ENCODE data around the gene SCN1B. TPM values are rescaled to one million over a fixed set of nuclear protein-coding genes. Genes with fewer than 3 reads are reported as not detected.

Gene SCN1B
- total RNA-seq, 4 donors from 2014 or later: 194 to 469 (median 289) TPM

DNA sequence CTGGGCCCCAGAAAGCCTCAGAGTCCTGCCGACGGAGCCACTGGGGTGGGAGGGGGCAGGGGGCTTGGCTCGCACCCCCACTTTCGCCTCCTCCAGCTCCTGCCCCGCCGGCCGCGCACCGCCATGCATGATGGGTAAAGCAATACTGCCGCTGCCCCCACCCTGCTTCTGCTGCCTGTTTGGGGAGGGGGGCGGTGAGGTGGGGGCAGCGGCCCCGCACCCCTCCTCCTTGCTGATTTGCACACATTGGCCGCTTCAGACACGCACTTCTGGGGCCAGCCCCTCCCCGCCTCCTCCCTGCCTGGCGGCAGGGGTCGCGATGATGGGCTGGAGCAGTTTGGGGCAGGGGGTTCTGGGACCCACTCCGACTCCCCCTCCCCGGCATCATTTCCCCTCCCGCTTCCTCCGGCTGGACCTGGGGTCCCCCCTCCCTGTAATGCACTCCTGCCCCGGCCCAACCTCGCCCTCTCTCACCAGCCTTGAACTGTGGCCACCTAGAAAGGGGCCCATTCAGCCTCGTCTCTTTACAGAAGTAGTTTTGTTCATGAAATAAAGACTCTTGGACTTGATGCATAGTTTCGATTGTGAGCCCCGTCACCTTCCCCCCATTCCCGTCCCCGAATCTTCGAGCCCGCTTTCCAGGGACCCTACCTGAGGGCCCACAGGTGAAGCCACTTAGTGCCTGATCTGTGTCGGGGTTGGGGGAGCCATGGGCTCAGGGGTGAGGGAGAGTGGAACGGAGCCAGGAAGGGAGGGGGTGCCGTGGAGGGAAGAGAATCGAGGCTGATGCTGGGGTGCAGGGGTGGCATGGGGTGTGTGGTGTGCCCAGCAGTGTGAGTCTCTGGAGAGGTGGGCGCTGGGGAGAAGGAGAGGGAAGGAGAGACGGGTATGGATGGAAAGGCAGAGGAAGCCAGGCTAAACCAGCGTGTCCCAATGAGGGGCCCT is 9.9 kb downstream of the SCN1B start:
- Histone ChIP-seq H3K4me3 (peak overlapping the region; percentile 9 to 24 (median 10)), H3K9me3 (no peaks in the 10 kb centered on the region), H3K36me3 (peaks cover 0 to 11% of the 10 kb centered on the region in 2 donors), H3K4me1 (peaks cover 64 to 78% of the 10 kb centered on the region in 2 donors), H3K27ac (peak overlapping the region; percentile 97 to 98 (median 98)), H3K27me3 (no peaks in the 10 kb centered on the region)
- in situ Hi-C loops (cut with MboI; ENCODE audit: low sequenced_read_pairs in 4 of 4) (loop anchor here in 1 of 4 donors (10.0 kb wide), 1 partner anchor 55 kb away; no protein-coding TSS in a partner anchor), intact Hi-C loops (cut with DNase I; ENCODE audit: low total_unique reads) (loop anchor here (5.0 kb wide), 1 partner anchor 717 kb away; the partner anchor contains the start of genes HSPB6 and PROSER3)
- ATAC-seq (no peak), DNase-seq (no peak)
- TF ChIP-seq, protein P1, sequence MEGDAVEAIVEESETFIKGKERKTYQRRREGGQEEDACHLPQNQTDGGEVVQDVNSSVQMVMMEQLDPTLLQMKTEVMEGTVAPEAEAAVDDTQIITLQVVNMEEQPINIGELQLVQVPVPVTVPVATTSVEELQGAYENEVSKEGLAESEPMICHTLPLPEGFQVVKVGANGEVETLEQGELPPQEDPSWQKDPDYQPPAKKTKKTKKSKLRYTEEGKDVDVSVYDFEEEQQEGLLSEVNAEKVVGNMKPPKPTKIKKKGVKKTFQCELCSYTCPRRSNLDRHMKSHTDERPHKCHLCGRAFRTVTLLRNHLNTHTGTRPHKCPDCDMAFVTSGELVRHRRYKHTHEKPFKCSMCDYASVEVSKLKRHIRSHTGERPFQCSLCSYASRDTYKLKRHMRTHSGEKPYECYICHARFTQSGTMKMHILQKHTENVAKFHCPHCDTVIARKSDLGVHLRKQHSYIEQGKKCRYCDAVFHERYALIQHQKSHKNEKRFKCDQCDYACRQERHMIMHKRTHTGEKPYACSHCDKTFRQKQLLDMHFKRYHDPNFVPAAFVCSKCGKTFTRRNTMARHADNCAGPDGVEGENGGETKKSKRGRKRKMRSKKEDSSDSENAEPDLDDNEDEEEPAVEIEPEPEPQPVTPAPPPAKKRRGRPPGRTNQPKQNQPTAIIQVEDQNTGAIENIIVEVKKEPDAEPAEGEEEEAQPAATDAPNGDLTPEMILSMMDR (IDR thresholded peaks at IDR 0.05 in 4 of 5, conservative IDR thresholded peaks at IDR 0.05 in 1 of 5): no peak
- TF ChIP-seq POLR2A (IDR thresholded peaks at IDR 0.05): no peak

DNA sequence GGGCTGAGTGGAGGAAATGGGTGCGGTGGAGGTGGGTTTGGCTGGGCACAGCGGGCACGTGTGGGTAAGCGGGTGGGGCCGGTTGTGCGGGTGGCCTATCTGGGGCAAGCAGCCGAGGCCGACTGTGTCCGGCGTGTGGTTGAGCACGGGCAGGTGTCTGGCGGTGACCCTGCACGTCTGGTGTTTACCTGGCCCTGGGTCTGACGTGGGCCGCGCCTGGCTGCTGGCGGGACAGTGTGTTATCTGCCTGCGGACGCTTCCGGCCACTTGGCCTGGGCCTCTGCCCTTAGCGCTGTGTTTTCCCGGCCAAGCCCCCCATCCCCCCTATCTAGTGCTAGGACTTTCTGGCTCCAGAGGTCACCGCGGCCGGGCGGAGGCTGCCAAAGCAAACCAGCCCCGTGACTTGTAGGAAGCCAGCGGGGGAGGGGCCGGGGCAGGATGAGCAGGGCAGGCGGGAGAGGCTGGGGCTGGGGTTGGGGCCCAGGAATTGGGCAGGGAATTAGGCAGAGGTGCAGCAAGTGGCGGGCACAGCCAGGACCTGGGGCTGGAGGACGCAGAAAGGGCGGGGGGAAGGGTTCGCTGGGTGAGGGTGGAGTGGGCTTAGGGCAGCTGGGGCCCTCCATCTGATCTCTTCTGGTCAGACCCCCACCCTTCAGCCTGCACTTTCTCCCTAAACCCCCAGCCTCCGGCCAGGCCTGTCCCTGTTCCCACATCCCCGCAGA is 10.7 kb downstream of the SCN1B start:
- no peaks in the 10 kb centered on the region for H3K9me3 ChIP-seq
- in situ Hi-C loops (cut with MboI; ENCODE audit: low sequenced_read_pairs in 4 of 4): loop anchor here in 1 of 4 donors (10.0 kb wide), 1 partner anchor 54 kb away; no protein-coding TSS in a partner anchor
- peak; percentile 69 to 85 for TF ChIP-seq POLR2A (IDR thresholded peaks at IDR 0.05)
- TF ChIP-seq, protein P1 (IDR thresholded peaks at IDR 0.05 in 4 of 5, conservative IDR thresholded peaks at IDR 0.05 in 1 of 5): no peak
- intact Hi-C loops (cut with DNase I; ENCODE audit: low total_unique reads): loop anchor here (5.0 kb wide), 1 partner anchor 716 kb away; the partner anchor contains the start of genes HSPB6 and PROSER3
- H3K4me3 ChIP-seq: peak overlapping the region; percentile 4 to 46 (median 10)
- peaks cover 0 to 5% of the 10 kb centered on the region in 2 donors for H3K36me3 ChIP-seq
- H3K27ac ChIP-seq: peak overlapping the region; percentile 97 to 98 (median 98)
- peak; percentile 64 to 70 for ATAC-seq
- peaks cover 62 to 74% of the 10 kb centered on the region in 2 donors for H3K4me1 ChIP-seq
- H3K27me3 ChIP-seq: no peaks in the 10 kb centered on the region
- peak; percentile 97 to 100 for DNase-seq

DNA sequence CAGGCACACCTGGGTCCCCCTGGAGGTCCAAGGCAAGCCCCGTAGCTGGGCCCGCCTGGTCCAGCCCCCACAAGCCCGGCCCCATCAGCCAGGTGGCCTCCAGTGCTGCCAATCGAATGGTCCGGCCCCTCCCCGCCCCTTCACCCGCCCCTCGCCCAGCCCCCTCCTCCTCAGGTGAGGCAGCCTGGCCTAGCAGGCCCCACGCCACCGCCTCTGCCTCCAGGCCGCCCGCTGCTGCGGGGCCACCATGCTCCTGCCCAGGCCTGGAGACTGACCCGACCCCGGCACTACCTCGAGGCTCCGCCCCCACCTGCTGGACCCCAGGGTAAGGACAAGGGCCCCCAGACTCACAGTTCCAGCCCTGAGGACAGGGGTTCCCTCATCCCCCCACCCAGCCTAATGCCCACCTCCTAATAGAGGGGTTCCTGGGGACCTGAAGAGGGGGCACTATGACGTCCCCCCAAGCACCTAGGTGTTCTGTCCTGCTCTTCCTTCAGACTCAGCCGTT is 11.3 kb downstream of the SCN1B start, which contains the start of gene HPN:
HPN (plus strand) TSS at position 174 of the 508 bp plus-strand sequence. CDS start 786 bp downstream, outside the sequence.
- in situ Hi-C loops (cut with MboI; ENCODE audit: low sequenced_read_pairs in 4 of 4): loop anchor here in 1 of 4 donors (10.0 kb wide), 1 partner anchor 53 kb away; no protein-coding TSS in a partner anchor
- Histone ChIP-seq H3K27ac (peak within 1 kb of the TSS; percentile 97 to 98 (median 98)), H3K27me3 (no peaks in the 10 kb centered on the region), H3K4me1 (peaks cover 62 to 70% of the 10 kb centered on the region in 2 donors), H3K4me3 (peak within 1 kb of the TSS; percentile 4 to 46 (median 10)), H3K36me3 (no peaks in the 10 kb centered on the region), H3K9me3 (no peaks in the 10 kb centered on the region)
- intact Hi-C loops (cut with DNase I; ENCODE audit: low total_unique reads): loop anchor here (5.0 kb wide), 1 partner anchor 716 kb away; the partner anchor contains the start of genes HSPB6 and PROSER3
- DNase-seq: peak in 1 of 2 donors; percentile 56
- TF ChIP-seq, protein P1 (IDR thresholded peaks at IDR 0.05 in 4 of 5, conservative IDR thresholded peaks at IDR 0.05 in 1 of 5): no peak
- TF ChIP-seq POLR2A (IDR thresholded peaks at IDR 0.05): no peak
- ATAC-seq: peak; percentile 0
